ENCODE measurements around the gene CCDC27. TPM values are rescaled to one million over a fixed set of nuclear protein-coding genes. Genes with fewer than 3 reads are reported as not detected.
A peak's percentile ranks its signal among the peaks of the same experiment; 100 is the strongest.

CCDC27 gene
- total RNA-seq, 1 donor from 2014 or later, result not detected

DNA sequence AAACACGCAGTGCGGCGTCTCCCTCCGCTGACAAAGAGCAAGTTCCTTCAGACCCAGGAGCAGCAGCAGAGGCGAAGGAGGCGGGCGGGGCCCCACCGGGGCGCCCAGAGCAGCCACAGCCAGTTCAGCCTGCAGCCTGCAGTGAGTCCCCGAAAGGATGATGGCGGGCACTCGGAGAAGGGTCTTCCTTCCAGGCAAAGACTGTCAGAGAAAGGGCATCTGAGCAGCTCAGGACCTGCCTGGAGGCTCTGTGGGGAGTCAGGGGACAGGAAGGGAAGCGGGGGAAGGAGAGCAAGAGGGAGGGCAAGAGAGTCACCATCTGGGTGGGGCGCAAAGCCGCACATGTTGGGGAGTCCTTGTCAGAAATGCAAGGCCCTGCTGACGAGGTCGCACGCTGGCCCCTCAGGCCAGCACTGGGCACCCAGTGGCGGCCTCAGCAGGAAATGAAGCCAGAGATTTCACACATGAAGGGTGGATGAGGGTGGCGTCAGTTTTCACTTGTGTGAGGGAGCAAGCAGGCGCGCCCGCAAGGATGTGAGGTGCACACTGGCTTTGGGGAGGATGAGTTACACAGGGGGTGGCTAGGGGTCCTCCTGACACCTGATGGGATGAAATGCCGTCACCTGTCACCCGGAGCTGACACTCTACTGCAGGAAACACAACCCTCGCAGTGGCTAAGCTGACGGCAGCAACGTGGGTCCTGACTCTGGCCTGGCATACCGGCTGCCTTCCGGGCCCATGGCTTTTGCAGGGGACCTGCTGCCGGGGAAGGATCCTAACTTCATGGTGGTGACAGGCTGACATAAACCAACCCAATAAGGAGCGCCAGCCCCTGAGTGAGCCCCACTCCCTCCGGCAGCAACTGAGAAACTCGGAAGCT, 37.4 kb downstream of the CCDC27 start:
- no peaks in the 10 kb centered on the region for H3K27me3 ChIP-seq (ENCODE audit: control insufficient read depth, insufficient read depth, low read length)
- H3K36me3 ChIP-seq (ENCODE audit: control insufficient read depth, insufficient read depth, low read length), result peaks cover 24% of the 10 kb centered on the region
- TF ChIP-seq, protein P1, sequence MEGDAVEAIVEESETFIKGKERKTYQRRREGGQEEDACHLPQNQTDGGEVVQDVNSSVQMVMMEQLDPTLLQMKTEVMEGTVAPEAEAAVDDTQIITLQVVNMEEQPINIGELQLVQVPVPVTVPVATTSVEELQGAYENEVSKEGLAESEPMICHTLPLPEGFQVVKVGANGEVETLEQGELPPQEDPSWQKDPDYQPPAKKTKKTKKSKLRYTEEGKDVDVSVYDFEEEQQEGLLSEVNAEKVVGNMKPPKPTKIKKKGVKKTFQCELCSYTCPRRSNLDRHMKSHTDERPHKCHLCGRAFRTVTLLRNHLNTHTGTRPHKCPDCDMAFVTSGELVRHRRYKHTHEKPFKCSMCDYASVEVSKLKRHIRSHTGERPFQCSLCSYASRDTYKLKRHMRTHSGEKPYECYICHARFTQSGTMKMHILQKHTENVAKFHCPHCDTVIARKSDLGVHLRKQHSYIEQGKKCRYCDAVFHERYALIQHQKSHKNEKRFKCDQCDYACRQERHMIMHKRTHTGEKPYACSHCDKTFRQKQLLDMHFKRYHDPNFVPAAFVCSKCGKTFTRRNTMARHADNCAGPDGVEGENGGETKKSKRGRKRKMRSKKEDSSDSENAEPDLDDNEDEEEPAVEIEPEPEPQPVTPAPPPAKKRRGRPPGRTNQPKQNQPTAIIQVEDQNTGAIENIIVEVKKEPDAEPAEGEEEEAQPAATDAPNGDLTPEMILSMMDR (IDR thresholded peaks at IDR 0.05; ENCODE audit: insufficient read depth, low read length, severe bottlenecking), result no peak
- no peak for DNase-seq (ENCODE audit: low read depth)
- no peak overlapping the region for H3K4me3 ChIP-seq (ENCODE audit: low read depth, low read length)
- no peak for FAIRE-seq

DNA sequence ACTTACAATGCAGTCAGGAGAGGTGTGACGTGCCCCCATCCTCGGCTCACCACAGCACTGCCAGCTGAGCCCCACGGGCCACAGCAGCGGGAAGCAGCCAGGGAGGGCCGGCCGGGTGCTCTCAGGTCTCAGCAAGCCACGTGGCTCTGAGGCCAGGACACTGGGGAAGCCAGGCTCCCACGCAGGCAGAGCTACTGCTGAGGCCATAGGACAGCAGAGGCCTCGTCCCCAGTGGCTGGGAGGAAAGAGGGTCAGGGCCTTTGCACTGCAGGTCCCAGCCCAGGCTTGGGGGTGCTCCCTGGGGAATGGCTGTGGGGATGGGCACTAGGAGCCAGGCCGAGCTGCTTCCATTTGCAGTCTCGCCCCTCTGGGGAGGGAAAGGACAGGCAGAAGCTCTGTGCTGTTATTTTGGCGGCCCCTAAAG, 38.3 kb downstream of the CCDC27 start:
- no peaks in the 10 kb centered on the region for H3K27me3 ChIP-seq (ENCODE audit: control insufficient read depth, insufficient read depth, low read length)
- H3K4me3 ChIP-seq (ENCODE audit: low read depth, low read length), result no peak overlapping the region
- H3K36me3 ChIP-seq (ENCODE audit: control insufficient read depth, insufficient read depth, low read length), result peaks cover 20% of the 10 kb centered on the region
- no peak for DNase-seq (ENCODE audit: low read depth)
- FAIRE-seq, result no peak
- TF ChIP-seq, protein P1 (IDR thresholded peaks at IDR 0.05; ENCODE audit: insufficient read depth, low read length, severe bottlenecking), result no peak

DNA sequence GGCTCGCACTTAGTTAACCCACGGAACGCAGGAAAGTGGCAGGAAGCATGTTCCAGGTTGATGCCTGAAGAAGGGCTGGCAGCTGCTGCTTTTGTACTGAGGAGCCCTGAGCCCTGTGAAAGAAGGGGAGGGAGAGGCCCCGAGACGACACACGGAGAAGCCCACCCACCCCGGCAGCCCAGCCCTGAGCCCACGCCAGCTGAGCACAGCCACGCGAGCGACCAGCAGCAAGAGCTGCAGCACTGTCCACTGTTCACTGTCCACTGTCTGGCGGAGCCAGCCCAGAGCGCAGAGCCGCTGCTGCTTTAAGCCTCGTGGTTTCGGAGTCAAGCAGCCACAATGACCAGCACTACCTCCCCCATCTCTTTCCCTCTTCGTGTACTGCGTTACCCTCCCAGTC, 38.7 kb downstream of the CCDC27 start:
- TF ChIP-seq, protein P1 (IDR thresholded peaks at IDR 0.05; ENCODE audit: insufficient read depth, low read length, severe bottlenecking), result no peak
- peaks cover 20% of the 10 kb centered on the region for H3K36me3 ChIP-seq (ENCODE audit: control insufficient read depth, insufficient read depth, low read length)
- H3K4me3 ChIP-seq (ENCODE audit: low read depth, low read length), result no peak overlapping the region
- FAIRE-seq, result no peak
- DNase-seq (ENCODE audit: low read depth), result no peak
- no peaks in the 10 kb centered on the region for H3K27me3 ChIP-seq (ENCODE audit: control insufficient read depth, insufficient read depth, low read length)

DNA sequence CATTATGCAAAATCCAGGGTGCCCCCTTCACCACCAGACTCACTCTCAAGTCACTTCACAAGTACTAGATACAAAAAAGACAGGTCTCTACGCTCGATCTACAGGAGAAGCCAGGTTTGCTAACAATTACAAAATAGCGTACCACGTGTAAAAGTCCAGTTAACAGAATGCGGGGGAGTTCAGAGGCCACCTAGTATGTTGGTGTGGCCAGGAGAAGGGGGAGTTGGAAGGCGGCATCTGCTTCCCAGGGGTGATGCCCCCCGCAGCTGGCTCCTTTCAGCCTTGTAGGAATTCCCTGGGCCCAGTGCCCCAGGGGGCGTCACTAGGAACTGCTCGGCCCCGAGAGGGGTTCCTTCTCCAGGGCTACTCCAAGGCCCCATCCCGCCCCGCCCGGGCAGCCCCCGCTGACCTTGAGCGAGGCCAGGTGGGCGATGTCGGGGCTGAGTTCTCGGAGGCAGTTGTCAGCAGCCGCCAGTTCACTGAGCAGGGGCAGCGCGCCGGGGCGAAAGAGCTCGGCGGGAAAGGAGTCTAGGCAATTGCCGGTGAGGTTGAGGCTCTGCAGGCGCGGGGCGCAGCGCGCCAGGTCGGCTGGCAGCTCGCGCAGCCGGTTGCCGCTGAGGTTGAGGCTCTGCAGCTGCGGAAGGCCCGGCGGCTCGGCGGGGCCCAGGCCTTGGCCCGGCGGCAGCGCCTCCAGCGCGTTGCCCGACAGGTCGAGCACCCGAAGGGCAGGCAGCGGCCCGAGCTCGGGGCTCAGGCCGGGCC, 43.4 kb downstream of the CCDC27 start:
- TF ChIP-seq, protein P1 (IDR thresholded peaks at IDR 0.05; ENCODE audit: insufficient read depth, low read length, severe bottlenecking), result no peak
- FAIRE-seq (no peak), DNase-seq (ENCODE audit: low read depth) (no peak)
- no peaks in the 10 kb centered on the region for H3K27me3 ChIP-seq (ENCODE audit: control insufficient read depth, insufficient read depth, low read length)
- H3K4me3 ChIP-seq (ENCODE audit: low read depth, low read length), result peak overlapping the region; percentile 61
- H3K36me3 ChIP-seq (ENCODE audit: control insufficient read depth, insufficient read depth, low read length), result peaks cover 4% of the 10 kb centered on the region

DNA sequence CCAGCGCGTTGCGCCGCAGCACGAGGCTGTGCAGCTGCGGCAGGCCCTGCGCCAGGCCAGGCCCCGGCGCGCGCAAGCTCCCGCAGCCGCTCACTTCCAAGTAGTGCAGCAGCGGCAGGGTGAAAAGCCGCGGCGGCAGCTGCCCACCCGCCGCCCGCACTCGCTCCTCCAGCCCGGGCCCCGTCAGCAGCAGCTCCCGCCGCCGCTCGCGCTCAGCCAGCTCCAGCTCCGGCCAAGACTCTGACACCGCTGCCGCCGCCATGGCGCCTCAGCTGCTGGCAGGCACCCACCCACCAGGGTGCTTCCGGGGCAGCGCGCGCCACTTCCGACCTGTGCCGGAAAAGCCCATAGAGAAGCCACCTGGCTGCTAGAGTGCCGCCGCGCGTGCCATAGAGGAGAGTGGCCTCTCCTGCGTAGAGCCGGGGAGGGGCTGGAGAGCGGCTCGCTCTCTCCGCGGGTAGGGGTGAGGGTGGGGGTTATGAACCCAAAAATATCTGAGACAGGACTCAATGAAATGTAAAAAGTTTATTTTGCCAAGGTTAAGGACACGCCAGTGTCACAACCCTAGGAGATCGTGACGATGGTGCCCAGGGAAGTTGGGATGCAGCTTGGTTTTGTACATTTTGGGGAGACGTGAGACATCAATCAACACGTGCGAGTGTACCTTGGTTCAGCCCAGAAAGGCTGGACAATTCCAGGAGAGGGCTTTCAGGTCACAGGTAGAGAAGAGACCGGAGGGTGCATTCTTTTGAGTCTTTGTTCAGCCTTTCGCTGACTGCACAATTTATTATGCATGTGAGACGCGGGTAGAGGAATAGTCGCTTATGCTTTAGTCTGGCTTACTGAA, 44.2 kb downstream of the CCDC27 start, which contains the start of gene LRRC47:
LRRC47 (minus strand) TSS at position 284 of the 847 bp plus-strand sequence; CDS start at position 262, 22 bp downstream.
- H3K4me3 ChIP-seq (ENCODE audit: low read depth, low read length), result peak within 1 kb of the TSS; percentile 61
- FAIRE-seq (no peak), DNase-seq (ENCODE audit: low read depth) (peak; percentile 72)
- H3K36me3 ChIP-seq (ENCODE audit: control insufficient read depth, insufficient read depth, low read length), result peaks cover 2% of the 10 kb centered on the region
- H3K27me3 ChIP-seq (ENCODE audit: control insufficient read depth, insufficient read depth, low read length), result no peaks in the 10 kb centered on the region
- TF ChIP-seq, protein P1 (IDR thresholded peaks at IDR 0.05; ENCODE audit: insufficient read depth, low read length, severe bottlenecking), result peak; percentile 7

Measured in bronchial epithelial cell (primary cell).